SJSA1 (cell line): ENCODE data around the gene ZC3H12C. TPM values are rescaled to one million over a fixed set of nuclear protein-coding genes. Genes with fewer than 3 reads are reported as not detected.

Experiments
- DNase-seq, 2 experiments: peaks; one replicate each; pipeline ENCODE4 v3.0.0-alpha.2; 2015 to 2020; ENCODE audit warnings: low spot score in 2 of 2, low read depth in 1 of 2
- H3K27ac ChIP-seq: fragments of 250-450 bp; sonication (Bioruptor Pico); 2 replicates; pipeline ENCODE4 v1.5.1; 2020; ENCODE audit warnings: mild to moderate bottlenecking, moderate library complexity
- H3K27me3 ChIP-seq: fragments of 250-450 bp; sonication (Bioruptor Pico); replicated peaks from 2 replicates; pipeline ENCODE4 v1.5.1; 2020; ENCODE audit warnings: mild to moderate bottlenecking, moderate library complexity
- H3K36me3 ChIP-seq: fragments of 250-450 bp; sonication (Bioruptor Pico); 2 replicates; pipeline ENCODE4 v1.5.1; 2020; ENCODE audit warnings: mild to moderate bottlenecking
- H3K4me1 ChIP-seq: fragments of 250-450 bp; sonication (Bioruptor Pico); replicated peaks from 2 replicates; pipeline ENCODE4 v1.6.1; 2021; ENCODE audit warnings: mild to moderate bottlenecking
- H3K4me3 ChIP-seq: fragments of 250-450 bp; sonication (Bioruptor Pico); 2 replicates; pipeline ENCODE4 v1.5.1; 2020; ENCODE audit warnings: mild to moderate bottlenecking
- H3K9me3 ChIP-seq: fragments of 250-450 bp; sonication (Bioruptor Pico); replicated peaks from 2 replicates; pipeline ENCODE4 v1.5.1; 2020; ENCODE audit warnings: mild to moderate bottlenecking
- total RNA-seq: library from RNA; depleted of rRNA; stranded (reverse); fragments of >200 nt; shearing (Covaris generic); gene quantifications from 2 replicates; pipeline ENCODE4 v1.2.3, GENCODE V29; 2014

Gene ZC3H12C
- total RNA-seq, 1 experiment from 2014 or later, result 6.4 TPM

- H3K36me3 ChIP-seq, result no peaks in the 10 kb centered on the region
- DNase-seq, result peak; percentile 47 to 55
Measured at GRCh38 chr11:110069158-110069737, 23.9 kb upstream of the ZC3H12C start.

GRCh38 chr11:110070176-110070575, 23.0 kb upstream of the ZC3H12C start:
- Histone ChIP-seq H3K9me3 (no peaks in the 10 kb centered on the region), H3K27me3 (no peaks in the 10 kb centered on the region), H3K4me1 (peaks cover 15% of the 10 kb centered on the region), H3K27ac (no peak overlapping the region), H3K36me3 (no peaks in the 10 kb centered on the region), H3K4me3 (no peak overlapping the region)
- no peak for DNase-seq

More at GRCh38 chr11:110069158-110069737, 23.9 kb upstream of the ZC3H12C start:
- no peaks in the 10 kb centered on the region for H3K9me3 ChIP-seq
- peaks cover 15% of the 10 kb centered on the region for H3K4me1 ChIP-seq
- H3K27ac ChIP-seq, result no peak overlapping the region
- H3K4me3 ChIP-seq, result no peak overlapping the region
- H3K27me3 ChIP-seq, result no peaks in the 10 kb centered on the region

- H3K4me1 ChIP-seq, result peaks cover 15% of the 10 kb centered on the region
- DNase-seq, result no peak
- no peak overlapping the region for H3K4me3 ChIP-seq
- H3K27me3 ChIP-seq, result no peaks in the 10 kb centered on the region
- no peaks in the 10 kb centered on the region for H3K36me3 ChIP-seq
- H3K27ac ChIP-seq, result no peak overlapping the region
- H3K9me3 ChIP-seq, result no peaks in the 10 kb centered on the region
Measured at GRCh38 chr11:110071197-110071596, 22.0 kb upstream of the ZC3H12C start.

GRCh38 chr11:110072930-110073329, 20.3 kb upstream of the ZC3H12C start:
- H3K9me3 ChIP-seq, result no peaks in the 10 kb centered on the region
- H3K36me3 ChIP-seq, result no peaks in the 10 kb centered on the region
- no peak for DNase-seq
- no peaks in the 10 kb centered on the region for H3K27me3 ChIP-seq
- H3K4me3 ChIP-seq, result no peak overlapping the region
- H3K4me1 ChIP-seq, result peaks cover 19% of the 10 kb centered on the region
- H3K27ac ChIP-seq, result no peak overlapping the region

- Histone ChIP-seq H3K4me1 (peaks cover 13% of the 10 kb centered on the region), H3K4me3 (no peak overlapping the region), H3K27me3 (no peaks in the 10 kb centered on the region), H3K36me3 (no peaks in the 10 kb centered on the region), H3K27ac (no peak overlapping the region), H3K9me3 (0 out of 2 replicates have a peak, but pooled peaks cover 3% of the 10 kb centered on the region)
- DNase-seq, result no peak
Measured at GRCh38 chr11:110074499-110074898, 18.7 kb upstream of the ZC3H12C start.

GRCh38 chr11:110075105-110075846, 17.9 kb upstream of the ZC3H12C start:
- H3K9me3 ChIP-seq, result 0 out of 2 replicates have a peak, but pooled peaks cover 3% of the 10 kb centered on the region
- H3K27ac ChIP-seq, result no peak overlapping the region
- no peaks in the 10 kb centered on the region for H3K36me3 ChIP-seq
- no peak overlapping the region for H3K4me3 ChIP-seq
- no peaks in the 10 kb centered on the region for H3K27me3 ChIP-seq
- no peak for DNase-seq
- peaks cover 6% of the 10 kb centered on the region; the same call in 1 of the 2 replicates for H3K4me1 ChIP-seq

- Histone ChIP-seq H3K36me3 (no peaks in the 10 kb centered on the region), H3K4me1 (peaks cover 6% of the 10 kb centered on the region; the same call in 1 of the 2 replicates), H3K27me3 (no peaks in the 10 kb centered on the region), H3K27ac (no peak overlapping the region), H3K4me3 (no peak overlapping the region), H3K9me3 (0 out of 2 replicates have a peak, but pooled peaks cover 3% of the 10 kb centered on the region)
- no peak for DNase-seq
Measured at GRCh38 chr11:110075847-110076208, 17.4 kb upstream of the ZC3H12C start.

GRCh38 chr11:110076371-110076965, 16.7 kb upstream of the ZC3H12C start:
- H3K27ac ChIP-seq, result no peak overlapping the region
- no peaks in the 10 kb centered on the region for H3K27me3 ChIP-seq
- peaks cover 4% of the 10 kb centered on the region; the same call in 1 of the 2 replicates for H3K4me1 ChIP-seq
- H3K36me3 ChIP-seq, result no peaks in the 10 kb centered on the region
- no peak overlapping the region for H3K4me3 ChIP-seq
- no peak for DNase-seq
- H3K9me3 ChIP-seq, result 0 out of 2 replicates have a peak, but pooled peaks cover 3% of the 10 kb centered on the region

GRCh38 chr11:110077346-110077745, 15.8 kb upstream of the ZC3H12C start:
- H3K27ac ChIP-seq, result no peak overlapping the region
- 0 out of 2 replicates have a peak, but pooled peaks cover 3% of the 10 kb centered on the region for H3K9me3 ChIP-seq
- H3K36me3 ChIP-seq, result no peaks in the 10 kb centered on the region
- no peak for DNase-seq
- no peaks in the 10 kb centered on the region for H3K27me3 ChIP-seq
- no peak overlapping the region for H3K4me3 ChIP-seq
- peaks cover 4% of the 10 kb centered on the region; the same call in 1 of the 2 replicates for H3K4me1 ChIP-seq

GRCh38 chr11:110077831-110078325, 15.3 kb upstream of the ZC3H12C start:
- Histone ChIP-seq H3K4me1 (peaks cover 4% of the 10 kb centered on the region; the same call in 1 of the 2 replicates), H3K9me3 (0 out of 2 replicates have a peak, but pooled peaks cover 3% of the 10 kb centered on the region), H3K27ac (no peak overlapping the region), H3K27me3 (no peaks in the 10 kb centered on the region), H3K36me3 (no peaks in the 10 kb centered on the region), H3K4me3 (no peak overlapping the region)
- DNase-seq, result peak in 1 of 2 experiments; percentile 20

GRCh38 chr11:110078923-110079544, 14.2 kb upstream of the ZC3H12C start:
- no peak for DNase-seq
- H3K9me3 ChIP-seq, result 0 out of 2 replicates have a peak, but pooled peaks cover 3% of the 10 kb centered on the region
- H3K27ac ChIP-seq, result no peak overlapping the region
- H3K36me3 ChIP-seq, result no peaks in the 10 kb centered on the region
- H3K4me1 ChIP-seq, result peaks cover 4% of the 10 kb centered on the region; the same call in 1 of the 2 replicates
- no peaks in the 10 kb centered on the region for H3K27me3 ChIP-seq
- H3K4me3 ChIP-seq, result no peak overlapping the region

GRCh38 chr11:110079726-110080125, 13.5 kb upstream of the ZC3H12C start:
- Histone ChIP-seq H3K27me3 (no peaks in the 10 kb centered on the region), H3K9me3 (0 out of 2 replicates have a peak, but pooled peaks cover 3% of the 10 kb centered on the region), H3K27ac (no peak overlapping the region), H3K4me1 (peaks cover 4% of the 10 kb centered on the region; the same call in 1 of the 2 replicates), H3K4me3 (no peak overlapping the region), H3K36me3 (no peaks in the 10 kb centered on the region)
- no peak for DNase-seq
